Measurements from ENCODE around the gene PCDHGC3.

- TF ChIP-seq, protein P1, sequence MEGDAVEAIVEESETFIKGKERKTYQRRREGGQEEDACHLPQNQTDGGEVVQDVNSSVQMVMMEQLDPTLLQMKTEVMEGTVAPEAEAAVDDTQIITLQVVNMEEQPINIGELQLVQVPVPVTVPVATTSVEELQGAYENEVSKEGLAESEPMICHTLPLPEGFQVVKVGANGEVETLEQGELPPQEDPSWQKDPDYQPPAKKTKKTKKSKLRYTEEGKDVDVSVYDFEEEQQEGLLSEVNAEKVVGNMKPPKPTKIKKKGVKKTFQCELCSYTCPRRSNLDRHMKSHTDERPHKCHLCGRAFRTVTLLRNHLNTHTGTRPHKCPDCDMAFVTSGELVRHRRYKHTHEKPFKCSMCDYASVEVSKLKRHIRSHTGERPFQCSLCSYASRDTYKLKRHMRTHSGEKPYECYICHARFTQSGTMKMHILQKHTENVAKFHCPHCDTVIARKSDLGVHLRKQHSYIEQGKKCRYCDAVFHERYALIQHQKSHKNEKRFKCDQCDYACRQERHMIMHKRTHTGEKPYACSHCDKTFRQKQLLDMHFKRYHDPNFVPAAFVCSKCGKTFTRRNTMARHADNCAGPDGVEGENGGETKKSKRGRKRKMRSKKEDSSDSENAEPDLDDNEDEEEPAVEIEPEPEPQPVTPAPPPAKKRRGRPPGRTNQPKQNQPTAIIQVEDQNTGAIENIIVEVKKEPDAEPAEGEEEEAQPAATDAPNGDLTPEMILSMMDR (tag by site-specific recombination; IDR thresholded peaks at IDR 0.05), result no peak
- no peak for TF ChIP-seq ZNF707 (tag by site-specific recombination; IDR thresholded peaks at IDR 0.05)
- TF ChIP-seq ZNF830 (tag by site-specific recombination; IDR thresholded peaks at IDR 0.05; ENCODE audit: low read depth), result no peak
- TF ChIP-seq ZNF777 (tag by site-specific recombination; IDR thresholded peaks at IDR 0.05; ENCODE audit: borderline replicate concordance), result no peak
- no peak for TF ChIP-seq ZBTB20 (tag by site-specific recombination; IDR thresholded peaks at IDR 0.05)
- TF ChIP-seq ZNF624 (tag by site-specific recombination; IDR thresholded peaks at IDR 0.05), result no peak
- TF ChIP-seq, protein P2, sequence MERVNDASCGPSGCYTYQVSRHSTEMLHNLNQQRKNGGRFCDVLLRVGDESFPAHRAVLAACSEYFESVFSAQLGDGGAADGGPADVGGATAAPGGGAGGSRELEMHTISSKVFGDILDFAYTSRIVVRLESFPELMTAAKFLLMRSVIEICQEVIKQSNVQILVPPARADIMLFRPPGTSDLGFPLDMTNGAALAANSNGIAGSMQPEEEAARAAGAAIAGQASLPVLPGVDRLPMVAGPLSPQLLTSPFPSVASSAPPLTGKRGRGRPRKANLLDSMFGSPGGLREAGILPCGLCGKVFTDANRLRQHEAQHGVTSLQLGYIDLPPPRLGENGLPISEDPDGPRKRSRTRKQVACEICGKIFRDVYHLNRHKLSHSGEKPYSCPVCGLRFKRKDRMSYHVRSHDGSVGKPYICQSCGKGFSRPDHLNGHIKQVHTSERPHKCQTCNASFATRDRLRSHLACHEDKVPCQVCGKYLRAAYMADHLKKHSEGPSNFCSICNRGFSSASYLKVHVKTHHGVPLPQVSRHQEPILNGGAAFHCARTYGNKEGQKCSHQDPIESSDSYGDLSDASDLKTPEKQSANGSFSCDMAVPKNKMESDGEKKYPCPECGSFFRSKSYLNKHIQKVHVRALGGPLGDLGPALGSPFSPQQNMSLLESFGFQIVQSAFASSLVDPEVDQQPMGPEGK (tag by site-specific recombination; IDR thresholded peaks at IDR 0.05), result no peak
- TF ChIP-seq ZNF768 (tag by site-specific recombination; IDR thresholded peaks at IDR 0.05), result no peak
- TF ChIP-seq, protein P3, sequence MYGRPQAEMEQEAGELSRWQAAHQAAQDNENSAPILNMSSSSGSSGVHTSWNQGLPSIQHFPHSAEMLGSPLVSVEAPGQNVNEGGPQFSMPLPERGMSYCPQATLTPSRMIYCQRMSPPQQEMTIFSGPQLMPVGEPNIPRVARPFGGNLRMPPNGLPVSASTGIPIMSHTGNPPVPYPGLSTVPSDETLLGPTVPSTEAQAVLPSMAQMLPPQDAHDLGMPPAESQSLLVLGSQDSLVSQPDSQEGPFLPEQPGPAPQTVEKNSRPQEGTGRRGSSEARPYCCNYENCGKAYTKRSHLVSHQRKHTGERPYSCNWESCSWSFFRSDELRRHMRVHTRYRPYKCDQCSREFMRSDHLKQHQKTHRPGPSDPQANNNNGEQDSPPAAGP (tag by site-specific recombination; IDR thresholded peaks at IDR 0.05), result no peak
- no peak for TF ChIP-seq ZSCAN30 (tag by site-specific recombination; IDR thresholded peaks at IDR 0.05)
- no peak for TF ChIP-seq ZNF530 (tag by site-specific recombination; IDR thresholded peaks at IDR 0.05; ENCODE audit: low read depth)
- TF ChIP-seq HOXA7 (CRISPR knock-in tag; IDR thresholded peaks at IDR 0.05; ENCODE audit: borderline replicate concordance), result no peak
Observed at GRCh38 chr5:141515946-141516671, 40.3 kb downstream of the PCDHGC3 start.

All from HEK293 (cell line).